Dendritic cell treated with granulocyte-macrophage colony-stimulating factor and Interleukin-4, amounts not matched to agents 40 ng/mL and 50 ng/mL, for 4 days (primary cell): ENCODE data around the gene CA12.

Source experiments
- H3K27ac Mint-ChIP-seq: one replicate; pipeline ENCODE4 v1.8.0; 2022; ENCODE audit warnings: mild to moderate bottlenecking, mixed read lengths
- H3K27me3 Mint-ChIP-seq: one replicate; pipeline ENCODE4 v1.8.0; 2022; ENCODE audit warnings: mild to moderate bottlenecking, mixed read lengths
- H3K36me3 Mint-ChIP-seq: one replicate; pipeline ENCODE4 v1.8.0; 2022; ENCODE audit warnings: low read depth, mixed read lengths
- H3K4me1 Mint-ChIP-seq: one replicate; pipeline ENCODE4 v1.8.0; 2022; ENCODE audit warnings: low read depth, mixed read lengths
- H3K4me3 Mint-ChIP-seq: one replicate; pipeline ENCODE4 v1.8.0; 2022; ENCODE audit warnings: mild to moderate bottlenecking, moderate library complexity, mixed read lengths
- H3K9me3 Mint-ChIP-seq: one replicate; pipeline ENCODE4 v1.8.0; 2022; ENCODE audit warnings: mixed read lengths
- intact Hi-C: fragments of 100-400 bp; cut with micrococcal nuclease; formaldehyde crosslinking; loops from one replicate; pipeline ENCODE4 v1.15.0; 2022

Gene CA12

GRCh38 chr15:63409179-63409578 is 27.5 kb upstream of the CA12 start:
- H3K36me3 Mint-ChIP-seq: no peaks in the 10 kb centered on the region
- H3K4me1 Mint-ChIP-seq: peaks cover 19% of the 10 kb centered on the region
- H3K27ac Mint-ChIP-seq: no peak overlapping the region
- no peaks in the 10 kb centered on the region for H3K9me3 Mint-ChIP-seq
- H3K4me3 Mint-ChIP-seq: no peak overlapping the region
- peaks cover 4% of the 10 kb centered on the region for H3K27me3 Mint-ChIP-seq
- intact Hi-C loops: no loop called here

GRCh38 chr15:63408524-63408923 is 26.9 kb upstream of the CA12 start:
- H3K27me3 Mint-ChIP-seq: peaks cover 4% of the 10 kb centered on the region
- no peaks in the 10 kb centered on the region for H3K9me3 Mint-ChIP-seq
- H3K36me3 Mint-ChIP-seq: no peaks in the 10 kb centered on the region
- no peak overlapping the region for H3K27ac Mint-ChIP-seq
- H3K4me3 Mint-ChIP-seq: no peak overlapping the region
- H3K4me1 Mint-ChIP-seq: peaks cover 20% of the 10 kb centered on the region
- intact Hi-C loops: no loop called here

GRCh38 chr15:63407612-63408011 is 26.0 kb upstream of the CA12 start:
- no peaks in the 10 kb centered on the region for H3K9me3 Mint-ChIP-seq
- intact Hi-C loops: no loop called here
- H3K4me3 Mint-ChIP-seq: no peak overlapping the region
- H3K36me3 Mint-ChIP-seq: no peaks in the 10 kb centered on the region
- peaks cover 4% of the 10 kb centered on the region for H3K27me3 Mint-ChIP-seq
- no peak overlapping the region for H3K27ac Mint-ChIP-seq
- peaks cover 20% of the 10 kb centered on the region for H3K4me1 Mint-ChIP-seq

DNA sequence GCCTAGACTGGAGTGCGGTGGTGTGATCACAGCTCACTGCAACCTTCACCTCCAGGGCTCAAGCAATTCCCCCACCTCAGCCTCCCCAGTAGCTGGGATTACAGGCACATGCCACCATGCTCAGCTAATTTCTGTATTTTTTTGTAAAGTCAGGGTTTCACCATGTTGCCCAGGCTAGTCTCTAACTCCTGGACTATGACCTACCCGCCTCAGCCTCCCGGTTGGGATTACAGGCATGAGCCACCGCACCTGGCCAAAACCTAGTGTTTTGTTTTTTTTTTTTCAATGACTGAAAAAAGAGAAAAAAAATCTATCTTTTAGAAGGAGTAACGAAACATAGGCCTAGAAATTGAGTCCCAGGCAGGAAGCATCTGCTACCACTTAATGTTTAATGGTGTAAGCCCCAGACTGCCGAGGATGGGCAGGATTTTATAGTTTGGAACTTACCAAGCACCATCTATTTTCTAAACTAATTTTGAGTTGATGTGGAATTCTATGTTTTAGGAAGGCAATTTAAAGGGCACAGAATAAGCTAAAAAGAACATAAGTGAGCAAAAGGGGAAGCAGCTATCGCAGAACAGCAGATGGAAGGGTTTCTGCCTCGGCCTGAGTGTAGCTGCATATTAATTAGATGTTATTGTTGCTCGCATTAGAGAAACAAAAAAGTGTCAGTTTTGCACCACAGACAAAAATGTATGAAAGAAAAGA is 24.2 kb upstream of the CA12 start:
- Mint-ChIP-seq H3K4me3 (no peak overlapping the region), H3K4me1 (peaks cover 20% of the 10 kb centered on the region), H3K36me3 (no peaks in the 10 kb centered on the region), H3K27ac (no peak overlapping the region), H3K27me3 (peaks cover 4% of the 10 kb centered on the region), H3K9me3 (no peaks in the 10 kb centered on the region)
- intact Hi-C loops: no loop called here

DNA sequence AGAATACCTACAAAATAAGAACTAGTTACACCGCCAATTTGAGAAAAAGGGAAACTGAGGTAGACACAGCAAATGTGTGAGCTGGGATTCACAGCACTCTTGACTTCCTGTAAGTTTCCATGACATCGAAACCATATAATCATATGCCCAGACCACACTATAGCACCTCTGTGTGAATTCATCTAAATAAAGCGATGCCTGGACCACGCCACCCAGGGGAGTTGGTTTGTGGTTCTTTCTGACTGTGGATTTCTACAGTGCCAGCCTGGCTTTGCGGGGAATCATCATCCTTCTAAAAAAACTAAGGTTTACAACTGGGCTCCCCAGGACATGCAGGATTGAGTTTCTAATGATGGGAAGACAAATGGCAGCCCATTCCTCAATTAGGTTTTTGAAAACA is 23.5 kb upstream of the CA12 start:
- no peak overlapping the region for H3K4me3 Mint-ChIP-seq
- no peaks in the 10 kb centered on the region for H3K27me3 Mint-ChIP-seq
- no peaks in the 10 kb centered on the region for H3K36me3 Mint-ChIP-seq
- no peak overlapping the region for H3K27ac Mint-ChIP-seq
- H3K4me1 Mint-ChIP-seq: peaks cover 20% of the 10 kb centered on the region
- intact Hi-C loops: no loop called here
- H3K9me3 Mint-ChIP-seq: no peaks in the 10 kb centered on the region

DNA sequence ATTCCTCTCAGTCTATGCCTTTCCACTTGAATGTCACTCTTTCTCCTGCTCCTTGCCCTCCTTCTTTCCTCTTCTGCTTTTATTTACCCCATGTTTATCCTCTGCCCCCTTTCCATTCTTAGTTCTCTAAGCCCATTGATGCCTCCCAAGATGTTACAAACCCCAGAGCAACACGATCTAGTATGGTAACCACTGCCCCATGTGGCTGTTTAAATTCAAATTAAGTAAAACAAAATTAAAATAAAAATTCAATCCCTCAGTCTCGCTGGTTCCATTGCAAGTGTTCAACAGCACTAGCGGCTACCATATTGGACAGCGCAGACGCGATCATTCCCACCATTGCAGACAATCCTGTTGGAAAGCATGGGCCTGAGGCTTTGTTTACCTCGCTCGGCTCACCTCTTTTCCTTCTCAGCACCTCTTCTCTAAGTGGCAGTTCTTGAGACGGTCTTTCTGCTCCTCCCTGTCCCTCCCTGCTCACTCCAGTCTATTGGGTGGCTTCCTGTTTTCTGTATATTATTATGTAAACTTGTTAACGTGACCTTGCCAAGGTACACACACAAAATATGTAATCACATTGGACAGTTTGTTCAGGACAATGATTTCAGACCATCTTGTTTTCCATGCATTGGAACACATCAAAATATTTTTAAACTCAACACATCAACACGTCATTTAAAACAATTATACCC is 21.8 kb upstream of the CA12 start:
- Mint-ChIP-seq H3K4me1 (peaks cover 29% of the 10 kb centered on the region), H3K4me3 (no peak overlapping the region), H3K27me3 (no peaks in the 10 kb centered on the region), H3K36me3 (no peaks in the 10 kb centered on the region), H3K27ac (no peak overlapping the region), H3K9me3 (no peaks in the 10 kb centered on the region)
- intact Hi-C loops: loop anchor here (2.0 to 5.0 kb wide), 2 partner anchors 115 to 236 kb away; no protein-coding TSS in a partner anchor

GRCh38 chr15:63402498-63403253 is 21.0 kb upstream of the CA12 start:
- Mint-ChIP-seq H3K9me3 (no peaks in the 10 kb centered on the region), H3K36me3 (no peaks in the 10 kb centered on the region), H3K27ac (no peak overlapping the region), H3K4me1 (peaks cover 29% of the 10 kb centered on the region), H3K4me3 (no peak overlapping the region), H3K27me3 (no peaks in the 10 kb centered on the region)
- intact Hi-C loops: loop anchor here (2.0 to 5.0 kb wide), 2 partner anchors 114 to 235 kb away; no protein-coding TSS in a partner anchor

DNA sequence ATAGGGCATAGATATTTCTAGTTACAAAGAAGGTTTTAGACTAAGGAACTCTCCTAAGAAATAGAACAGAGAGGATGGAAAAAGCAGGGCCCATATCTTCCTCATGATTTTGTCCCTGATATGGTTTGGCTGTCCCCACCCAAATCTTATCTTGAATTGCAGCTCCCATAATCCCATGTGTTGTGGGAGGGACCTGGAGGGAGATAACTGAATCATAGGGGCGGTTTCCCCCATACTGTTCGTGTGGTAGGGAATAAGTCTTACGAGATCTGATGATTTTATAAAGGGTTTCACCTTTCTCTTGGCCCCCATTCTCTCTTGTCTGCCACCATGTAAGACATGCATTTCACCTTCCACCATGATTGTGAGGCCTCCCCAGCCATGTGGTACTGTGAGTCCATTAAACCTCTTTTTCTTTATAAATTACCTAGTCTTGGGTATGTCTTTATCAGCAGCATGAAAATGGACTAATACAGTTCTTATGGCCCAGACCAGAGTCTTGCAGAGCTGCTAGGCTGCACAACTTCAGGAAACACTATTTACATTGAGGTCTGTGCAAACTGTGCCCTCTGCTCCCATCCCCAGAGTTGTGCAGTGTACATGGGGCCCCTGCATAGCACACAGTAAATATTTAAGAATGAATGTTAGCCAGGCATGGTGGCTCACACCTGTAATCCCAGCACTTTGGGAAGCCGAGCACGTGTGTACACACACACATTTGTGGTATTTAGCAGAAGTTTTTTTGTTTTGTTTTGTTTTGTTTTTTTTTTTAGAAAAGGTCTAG is 20.3 kb upstream of the CA12 start:
- Mint-ChIP-seq H3K27me3 (peaks cover 2% of the 10 kb centered on the region), H3K36me3 (no peaks in the 10 kb centered on the region), H3K9me3 (no peaks in the 10 kb centered on the region), H3K27ac (no peak overlapping the region), H3K4me1 (peaks cover 29% of the 10 kb centered on the region), H3K4me3 (no peak overlapping the region)
- intact Hi-C loops: loop anchor here (2.0 to 5.0 kb wide), 2 partner anchors 113 to 235 kb away; no protein-coding TSS in a partner anchor

DNA sequence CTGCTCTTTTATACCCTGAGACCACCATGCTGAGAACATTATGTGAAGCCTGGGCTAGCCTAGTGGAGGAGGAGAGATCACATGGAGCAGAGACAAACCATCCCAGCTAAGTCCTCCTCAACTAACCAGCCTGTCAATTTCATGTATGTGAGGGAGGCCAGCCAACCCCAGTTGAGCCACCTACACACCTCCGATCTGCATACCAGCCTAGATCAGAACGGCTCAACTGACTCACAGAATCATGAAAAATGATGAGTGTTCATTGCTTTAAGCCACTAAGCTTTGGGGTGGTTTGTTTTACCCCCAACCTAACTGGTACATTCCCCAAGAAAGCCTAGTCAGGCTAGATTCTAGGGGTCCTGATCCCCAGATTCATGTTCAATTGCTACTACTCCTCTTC is 19.4 kb upstream of the CA12 start:
- Mint-ChIP-seq H3K9me3 (no peaks in the 10 kb centered on the region), H3K4me1 (peaks cover 25% of the 10 kb centered on the region), H3K36me3 (no peaks in the 10 kb centered on the region), H3K4me3 (no peak overlapping the region), H3K27me3 (peaks cover 3% of the 10 kb centered on the region), H3K27ac (no peak overlapping the region)
- intact Hi-C loops: loop anchor here (5.0 kb wide), 1 partner anchor 234 kb away; no protein-coding TSS in a partner anchor

GRCh38 chr15:63398456-63398855 is 16.8 kb upstream of the CA12 start:
- Mint-ChIP-seq H3K36me3 (no peaks in the 10 kb centered on the region), H3K9me3 (no peaks in the 10 kb centered on the region), H3K4me1 (peaks cover 16% of the 10 kb centered on the region), H3K27me3 (peaks cover 3% of the 10 kb centered on the region), H3K4me3 (no peak overlapping the region), H3K27ac (no peak overlapping the region)
- intact Hi-C loops: no loop called here

DNA sequence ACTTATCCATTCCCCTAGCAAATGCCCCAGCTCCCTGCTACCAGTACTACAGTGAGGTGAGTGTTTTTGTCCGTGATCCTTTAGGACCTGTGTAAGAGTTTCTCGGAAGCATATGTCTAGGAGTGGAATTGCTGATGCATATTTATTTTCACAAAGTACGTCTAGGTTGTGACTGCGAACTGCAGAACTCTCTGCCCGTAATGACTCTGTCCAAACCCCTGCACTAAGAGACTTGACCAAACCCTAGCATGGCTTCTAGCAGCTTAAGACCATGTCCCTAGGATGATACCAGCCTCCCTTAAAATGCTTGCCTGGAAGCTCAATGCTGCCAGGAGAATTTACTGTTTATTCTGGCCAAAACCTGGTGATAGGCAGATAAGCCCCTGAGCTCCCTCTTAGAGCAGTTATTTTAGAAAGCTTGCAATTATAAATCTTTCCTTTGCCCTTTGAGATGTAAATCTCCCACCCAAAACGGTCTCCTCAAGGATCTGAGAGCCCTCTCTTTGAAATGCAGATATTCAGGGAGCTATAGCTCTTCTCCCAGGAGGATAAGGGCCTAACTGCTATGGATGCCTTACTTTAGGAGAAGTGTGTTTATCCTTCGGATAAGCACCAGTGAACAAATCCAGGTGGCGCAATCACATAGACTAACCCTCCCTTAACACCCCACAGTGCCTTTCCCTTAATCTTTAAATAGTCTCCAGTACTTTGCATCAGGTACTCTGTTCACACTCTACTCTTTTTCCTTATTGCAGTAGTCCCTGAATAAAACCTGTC is 14.7 kb upstream of the CA12 start:
- Mint-ChIP-seq H3K4me3 (no peak overlapping the region), H3K27me3 (peaks cover 11% of the 10 kb centered on the region), H3K4me1 (peaks cover 32% of the 10 kb centered on the region), H3K36me3 (no peaks in the 10 kb centered on the region), H3K9me3 (no peaks in the 10 kb centered on the region), H3K27ac (no peak overlapping the region)
- intact Hi-C loops: no loop called here

GRCh38 chr15:63395730-63396151 is 14.1 kb upstream of the CA12 start:
- peaks cover 32% of the 10 kb centered on the region for H3K4me1 Mint-ChIP-seq
- intact Hi-C loops: no loop called here
- peaks cover 11% of the 10 kb centered on the region for H3K27me3 Mint-ChIP-seq
- no peak overlapping the region for H3K4me3 Mint-ChIP-seq
- H3K27ac Mint-ChIP-seq: no peak overlapping the region
- H3K36me3 Mint-ChIP-seq: no peaks in the 10 kb centered on the region
- no peaks in the 10 kb centered on the region for H3K9me3 Mint-ChIP-seq
